HepG2 (cell line): ENCODE results near the gene AS3MT. TPM values are rescaled to one million over a fixed set of nuclear protein-coding genes. Genes with fewer than 3 reads are reported as not detected.
A peak's percentile ranks its signal among the peaks of the same experiment; 100 is the strongest.

ENCODE experiments used
- DZIP1 ChIP-seq: sonication (generic); formaldehyde crosslinking; IDR thresholded peaks from 2 replicates; pipeline ENCODE4 v1.5.0; 2020; ENCODE audit warnings: mild to moderate bottlenecking, missing genetic modification reagents
- EED ChIP-seq: sonication (generic); formaldehyde crosslinking; IDR thresholded peaks from 2 replicates; pipeline ENCODE4 v1.5.0; 2020; ENCODE audit warnings: mild to moderate bottlenecking, missing genetic modification reagents
- FOXK2 ChIP-seq: fragments of 450-650 bp; IDR thresholded peaks from 2 replicates; pipeline ENCODE4 v1.6.1; 2016
- GLMP ChIP-seq: sonication (generic); formaldehyde crosslinking; IDR thresholded peaks from 2 replicates; pipeline ENCODE4 v1.9.0; 2021; ENCODE audit warnings: missing genetic modification reagents, mild to moderate bottlenecking, borderline replicate concordance
- HNRNPL ChIP-seq: fragments of 200-400 bp; formaldehyde crosslinking; IDR thresholded peaks from 2 replicates; pipeline ENCODE4 v1.6.1; 2017; ENCODE audit warnings: mild to moderate bottlenecking, low read depth, low read length
- MTERF4 ChIP-seq: sonication (generic); formaldehyde crosslinking; IDR thresholded peaks from 2 replicates; pipeline ENCODE4 v1.8.0; 2023; ENCODE audit warnings: mild to moderate bottlenecking, missing genetic modification reagents
- NR2F1 ChIP-seq, 2 experiments: fragments of 450-650 bp in 1 of 2; formaldehyde crosslinking in 1 of 2; IDR thresholded peaks; 2 replicates each; pipeline versions ENCODE4 v1.5.0 to v1.6.1; 2016 to 2020; ENCODE audit warnings: mild to moderate bottlenecking in 1 of 2, missing compliant biosample characterization in 1 of 2, missing genetic modification reagents in 1 of 2, moderate library complexity in 1 of 2
- NRL ChIP-seq: sonication (generic); formaldehyde crosslinking; IDR thresholded peaks from 2 replicates; pipeline ENCODE4 v1.5.0; 2020; ENCODE audit warnings: missing genetic modification reagents, mild to moderate bottlenecking, moderate library complexity, borderline replicate concordance
- POLR2AphosphoS5 ChIP-seq: IDR thresholded peaks from 2 replicates; pipeline ENCODE4 v1.6.1; 2012; ENCODE audit warnings: low read depth, low read length
- RBFOX2 ChIP-seq: fragments of 200-400 bp; formaldehyde crosslinking; IDR thresholded peaks from 2 replicates; pipeline ENCODE4 v1.6.1; 2017; ENCODE audit warnings: low read depth, mild to moderate bottlenecking, low read length
- REL ChIP-seq: sonication (generic); formaldehyde crosslinking; conservative IDR thresholded peaks from 2 replicates; pipeline ENCODE4 v1.8.0; 2022; ENCODE audit warnings: mild to moderate bottlenecking, missing genetic modification reagents, moderate library complexity
- YEATS2 ChIP-seq: sonication (generic); formaldehyde crosslinking; IDR thresholded peaks from 2 replicates; pipeline ENCODE4 v1.4.0; 2020; ENCODE audit warnings: missing genetic modification reagents, borderline replicate concordance
- ZBTB4 ChIP-seq: sonication (generic); formaldehyde crosslinking; IDR thresholded peaks from 2 replicates; pipeline ENCODE4 v1.4.0; 2020; ENCODE audit warnings: missing genetic modification reagents, mild to moderate bottlenecking, borderline replicate concordance
- ZNF275 ChIP-seq: sonication (generic); formaldehyde crosslinking; IDR thresholded peaks from 2 replicates; pipeline ENCODE4 v1.8.0; 2022; ENCODE audit warnings: missing genetic modification reagents, mild to moderate bottlenecking, inconsistent platforms, borderline replicate concordance
- ZNF724P ChIP-seq: sonication (generic); formaldehyde crosslinking; IDR thresholded peaks from 2 replicates; pipeline ENCODE4 v1.8.0; 2022; ENCODE audit warnings: missing genetic modification reagents, borderline replicate concordance
- ZNF749 ChIP-seq: sonication (generic); formaldehyde crosslinking; IDR thresholded peaks from 2 replicates; pipeline ENCODE4 v1.8.0; 2022; ENCODE audit warnings: mild to moderate bottlenecking, missing genetic modification reagents, moderate library complexity, borderline replicate concordance
- polyA plus RNA-seq, 8 experiments: library from polyadenylated mRNA; depleted of rRNA in 3 of 8; stranded (reverse) in 7 of 8; unstranded in 1 of 8; fragments of >200 nt; fragmentation: Illumina TruSeq in 4 of 8; extraction: Trizol in 4 of 8; gene quantifications; 2 replicates each; pipeline versions ENCODE4 v1.2.1 to v1.2.3, GENCODE V29; 2011 to 2016; ENCODE audit warnings: low read depth in 4 of 8, missing spikeins in 1 of 8, mixed read lengths in 1 of 8; ENCODE audit not compliant: insufficient read depth in 1 of 8
- total RNA-seq, 5 experiments: library from RNA; depleted of rRNA; stranded (reverse); fragments of >200 nt; fragmentation: Illumina TruSeq; extraction: Trizol; gene quantifications; 2 replicates each; pipeline ENCODE4 v1.2.3, GENCODE V29; 2016; ENCODE audit warnings: low read depth in 1 of 5

Gene AS3MT
- total and polyA plus RNA-seq, 2 of the 13 experiments (the other 11 are each of a cell fraction or from before 2014, with no cell fraction given) = 8.7 to 17.4 TPM

- 0 out of 2 replicates have a peak, but pooled peaks have one; percentile 38 for TF ChIP-seq ZNF749 (CRISPR knock-in tag)
- peak; percentile 89 for TF ChIP-seq RBFOX2
- TF ChIP-seq YEATS2 = peak; percentile 53
- TF ChIP-seq EED (CRISPR knock-in tag) = no peak
- no peak for TF ChIP-seq GLMP (CRISPR knock-in tag)
- peak; percentile 98 for TF ChIP-seq FOXK2
- no peak for TF ChIP-seq NR2F1 (CRISPR knock-in tag; IDR thresholded peaks at IDR 0.05)
- TF ChIP-seq REL (CRISPR knock-in tag) = no peak
- TF ChIP-seq ZNF724P (CRISPR knock-in tag) = 0 out of 2 replicates have a peak, but pooled peaks have one; percentile 61
- TF ChIP-seq ZBTB4 = no peak; the same call in 1 of the 2 replicates
- 0 out of 2 replicates have a peak, but pooled peaks have one; percentile 35 for TF ChIP-seq DZIP1 (CRISPR knock-in tag)
- 0 out of 2 replicates have a peak, but pooled peaks have one; percentile 47 for TF ChIP-seq HNRNPL
- no peak for TF ChIP-seq ZNF275 (CRISPR knock-in tag)
- peak; percentile 37; the same call in 1 of the 2 replicates for TF ChIP-seq POLR2AphosphoS5
- no peak for TF ChIP-seq MTERF4 (CRISPR knock-in tag)
- TF ChIP-seq NRL (CRISPR knock-in tag) = no peak
Observed at GRCh38 chr10:102917962-102918816, 48.9 kb downstream of the AS3MT start, which contains the start of gene CNNM2 (continued).
